ENCODE data around the gene CCDC47.

The CCDC47 gene

DNA sequence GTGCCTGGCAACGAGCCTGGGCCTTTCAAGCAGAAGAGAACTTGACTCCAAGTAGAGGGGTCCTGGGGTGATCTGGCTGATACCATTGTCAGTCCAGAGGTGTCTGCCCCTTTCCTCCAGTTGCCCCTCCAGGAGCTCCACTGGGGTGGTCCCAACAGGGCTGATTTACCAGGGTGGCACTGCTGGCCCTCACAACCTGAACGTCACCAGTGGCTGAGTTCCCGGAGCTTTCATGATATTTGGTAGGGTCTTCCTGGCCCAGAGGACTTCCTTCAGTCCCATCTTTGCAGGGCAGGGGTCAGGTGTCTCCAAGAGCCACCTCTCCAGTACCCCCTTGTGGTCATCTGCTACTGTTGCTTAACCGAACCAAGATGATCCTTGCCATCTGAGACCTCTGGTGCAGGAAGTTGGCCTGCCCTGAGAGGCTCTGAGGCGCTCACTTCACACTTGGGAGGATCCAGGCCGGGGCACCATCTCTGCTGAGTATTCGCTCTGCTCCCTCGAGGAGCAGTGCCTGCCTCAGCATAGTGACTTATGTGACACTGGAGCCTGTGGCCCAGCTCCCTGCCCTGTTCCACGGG is 76.9 kb downstream of the CCDC47 start:
- DNase-seq, result no peak

DNA sequence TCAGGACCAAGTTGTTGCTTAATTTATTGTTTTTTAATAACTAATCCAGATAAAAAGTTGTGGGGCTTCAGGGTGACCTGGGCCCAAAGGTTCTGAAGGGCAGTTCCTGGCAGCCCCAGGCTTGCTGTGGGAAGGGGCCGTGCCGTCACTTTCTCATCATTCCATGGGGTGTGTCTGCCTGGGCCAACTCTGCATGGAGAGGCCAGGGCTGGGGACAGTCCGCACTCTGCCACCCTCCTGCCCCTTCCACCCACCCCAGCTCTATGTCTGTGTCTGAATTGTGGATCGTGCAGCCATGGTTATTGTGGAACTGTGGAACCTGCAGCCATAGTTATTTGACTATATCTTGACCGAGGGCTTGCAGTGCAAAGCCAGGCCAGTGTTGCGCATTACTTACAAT is 77.5 kb downstream of the CCDC47 start:
- no peak for DNase-seq

All from NCI-H1694 (cell line).